Measurements from ENCODE around the gene ID3. TPM values are rescaled to one million over a fixed set of nuclear protein-coding genes. Genes with fewer than 3 reads are reported as not detected.

The ID3 gene
- total RNA-seq, 2 donors from 2014 or later: 32.3 to 37.2 TPM

- Mint-ChIP-seq H3K36me3 (ENCODE audit: insufficient read depth in 2 of 2) (peaks cover 0 to 3% of the 10 kb centered on the region in 2 donors), H3K27me3 (ENCODE audit: low read depth) (peaks cover 24% of the 10 kb centered on the region), H3K4me1 (ENCODE audit: low read depth) (peaks cover 22% of the 10 kb centered on the region), H3K9me3 (no peaks in the 10 kb centered on the region), H3K27ac (peak overlapping the region; percentile 57), H3K4me3 (peak overlapping the region; percentile 85 to 87)
- no peak for DNase-seq
- ATAC-seq (replicated peaks in 1 of 2): peak in 1 of 2 donors; percentile 73
These were observed 8.8 kb upstream of the ID3 start for GRCh38 chr1:23567996-23568607.

- peaks cover 24% of the 10 kb centered on the region for H3K27me3 Mint-ChIP-seq (ENCODE audit: low read depth)
- peak in 1 of 2 donors; percentile 23 for ATAC-seq (replicated peaks in 1 of 2)
- no peak overlapping the region for H3K27ac Mint-ChIP-seq
- H3K4me3 Mint-ChIP-seq: peak overlapping the region in 1 of 2 donors; percentile 63
- H3K9me3 Mint-ChIP-seq: no peaks in the 10 kb centered on the region
- H3K4me1 Mint-ChIP-seq (ENCODE audit: low read depth): peaks cover 26% of the 10 kb centered on the region
- no peak for DNase-seq
- H3K36me3 Mint-ChIP-seq (ENCODE audit: insufficient read depth in 2 of 2): peaks cover 0 to 3% of the 10 kb centered on the region in 2 donors
These were observed 8.3 kb upstream of the ID3 start for GRCh38 chr1:23567629-23567995.

- H3K9me3 Mint-ChIP-seq: no peaks in the 10 kb centered on the region
- ATAC-seq (replicated peaks in 1 of 2) (no peak), DNase-seq (no peak)
- H3K4me1 Mint-ChIP-seq (ENCODE audit: low read depth): peaks cover 33% of the 10 kb centered on the region
- peak overlapping the region in 1 of 2 donors; percentile 50 for H3K4me3 Mint-ChIP-seq
- H3K27me3 Mint-ChIP-seq (ENCODE audit: low read depth): peaks cover 34% of the 10 kb centered on the region
- H3K36me3 Mint-ChIP-seq (ENCODE audit: insufficient read depth in 2 of 2): peaks cover 0 to 3% of the 10 kb centered on the region in 2 donors
- no peak overlapping the region for H3K27ac Mint-ChIP-seq
These were observed 7.0 kb upstream of the ID3 start for GRCh38 chr1:23566304-23566703.

GRCh38 chr1:23565776-23566175, 6.5 kb upstream of the ID3 start:
- no peaks in the 10 kb centered on the region for H3K9me3 Mint-ChIP-seq
- ATAC-seq (replicated peaks in 1 of 2): no peak
- no peak overlapping the region for H3K4me3 Mint-ChIP-seq
- DNase-seq: no peak
- H3K36me3 Mint-ChIP-seq (ENCODE audit: insufficient read depth in 2 of 2): peaks cover 0 to 3% of the 10 kb centered on the region in 2 donors
- H3K27ac Mint-ChIP-seq: no peak overlapping the region
- H3K4me1 Mint-ChIP-seq (ENCODE audit: low read depth): peaks cover 37% of the 10 kb centered on the region
- H3K27me3 Mint-ChIP-seq (ENCODE audit: low read depth): peaks cover 36% of the 10 kb centered on the region

GRCh38 chr1:23564529-23565122, 5.3 kb upstream of the ID3 start:
- H3K4me1 Mint-ChIP-seq (ENCODE audit: low read depth): peaks cover 49% of the 10 kb centered on the region
- DNase-seq: no peak
- H3K27ac Mint-ChIP-seq: no peak overlapping the region
- no peaks in the 10 kb centered on the region for H3K9me3 Mint-ChIP-seq
- no peak for ATAC-seq (replicated peaks in 1 of 2)
- H3K4me3 Mint-ChIP-seq: no peak overlapping the region
- peaks cover 43% of the 10 kb centered on the region for H3K27me3 Mint-ChIP-seq (ENCODE audit: low read depth)
- H3K36me3 Mint-ChIP-seq (ENCODE audit: insufficient read depth in 2 of 2): peaks cover 0 to 3% of the 10 kb centered on the region in 2 donors

- DNase-seq: no peak
- ATAC-seq (replicated peaks in 1 of 2): no peak
- H3K9me3 Mint-ChIP-seq: no peaks in the 10 kb centered on the region
- peaks cover 0 to 3% of the 10 kb centered on the region in 2 donors for H3K36me3 Mint-ChIP-seq (ENCODE audit: insufficient read depth in 2 of 2)
- no peak overlapping the region for H3K4me3 Mint-ChIP-seq
- peaks cover 37% of the 10 kb centered on the region for H3K27me3 Mint-ChIP-seq (ENCODE audit: low read depth)
- peaks cover 54% of the 10 kb centered on the region for H3K4me1 Mint-ChIP-seq (ENCODE audit: low read depth)
- H3K27ac Mint-ChIP-seq: no peak overlapping the region
These were observed 4.6 kb upstream of the ID3 start for GRCh38 chr1:23563755-23564374.

GRCh38 chr1:23563003-23563402, 3.7 kb upstream of the ID3 start:
- peaks cover 50% of the 10 kb centered on the region for H3K4me1 Mint-ChIP-seq (ENCODE audit: low read depth)
- peaks cover 0 to 3% of the 10 kb centered on the region in 2 donors for H3K36me3 Mint-ChIP-seq (ENCODE audit: insufficient read depth in 2 of 2)
- no peaks in the 10 kb centered on the region for H3K9me3 Mint-ChIP-seq
- ATAC-seq (replicated peaks in 1 of 2): no peak
- peak overlapping the region; percentile 4 to 34 for H3K4me3 Mint-ChIP-seq
- no peak for DNase-seq
- no peak overlapping the region for H3K27ac Mint-ChIP-seq
- peaks cover 29% of the 10 kb centered on the region for H3K27me3 Mint-ChIP-seq (ENCODE audit: low read depth)

- Mint-ChIP-seq H3K36me3 (ENCODE audit: insufficient read depth in 2 of 2) (peaks cover 0 to 3% of the 10 kb centered on the region in 2 donors), H3K4me1 (ENCODE audit: low read depth) (peaks cover 54% of the 10 kb centered on the region), H3K4me3 (peak overlapping the region; percentile 25 to 36), H3K9me3 (no peaks in the 10 kb centered on the region), H3K27ac (peak overlapping the region; percentile 24), H3K27me3 (ENCODE audit: low read depth) (peaks cover 24% of the 10 kb centered on the region)
- peak in 1 of 2 donors; percentile 38 for DNase-seq
- ATAC-seq (replicated peaks in 1 of 2): no peak
These were observed 3.0 kb upstream of the ID3 start for GRCh38 chr1:23562137-23562876.

GRCh38 chr1:23561813-23562100, 2.5 kb upstream of the ID3 start:
- H3K4me1 Mint-ChIP-seq (ENCODE audit: low read depth): peaks cover 54% of the 10 kb centered on the region

GRCh38 chr1:23561076-23561812, 1.9 kb upstream of the ID3 start:
- H3K27ac Mint-ChIP-seq: no peak overlapping the region
- DNase-seq (no peak), ATAC-seq (replicated peaks in 1 of 2) (no peak)
- H3K36me3 Mint-ChIP-seq (ENCODE audit: insufficient read depth in 2 of 2): peaks cover 0 to 3% of the 10 kb centered on the region in 2 donors
- H3K27me3 Mint-ChIP-seq (ENCODE audit: low read depth): peaks cover 19% of the 10 kb centered on the region
- H3K4me1 Mint-ChIP-seq (ENCODE audit: low read depth): peaks cover 60% of the 10 kb centered on the region
- no peaks in the 10 kb centered on the region for H3K9me3 Mint-ChIP-seq
- no peak overlapping the region for H3K4me3 Mint-ChIP-seq

More at GRCh38 chr1:23561813-23562100, 2.5 kb upstream of the ID3 start:
- DNase-seq: no peak
- no peaks in the 10 kb centered on the region for H3K9me3 Mint-ChIP-seq
- ATAC-seq (replicated peaks in 1 of 2): no peak
- no peak overlapping the region for H3K4me3 Mint-ChIP-seq
- peaks cover 0 to 3% of the 10 kb centered on the region in 2 donors for H3K36me3 Mint-ChIP-seq (ENCODE audit: insufficient read depth in 2 of 2)
- peaks cover 19% of the 10 kb centered on the region for H3K27me3 Mint-ChIP-seq (ENCODE audit: low read depth)
- no peak overlapping the region for H3K27ac Mint-ChIP-seq

GRCh38 chr1:23559985-23560741, 862 bp upstream of the ID3 start:
- peaks cover 19% of the 10 kb centered on the region for H3K27me3 Mint-ChIP-seq (ENCODE audit: low read depth)
- DNase-seq (no peak), ATAC-seq (replicated peaks in 1 of 2) (no peak)
- no peaks in the 10 kb centered on the region for H3K9me3 Mint-ChIP-seq
- peaks cover 70% of the 10 kb centered on the region for H3K4me1 Mint-ChIP-seq (ENCODE audit: low read depth)
- peaks cover 0 to 3% of the 10 kb centered on the region in 2 donors for H3K36me3 Mint-ChIP-seq (ENCODE audit: insufficient read depth in 2 of 2)
- H3K27ac Mint-ChIP-seq: peak overlapping the region; percentile 39
- peak overlapping the region; percentile 93 to 96 for H3K4me3 Mint-ChIP-seq

- H3K36me3 Mint-ChIP-seq (ENCODE audit: insufficient read depth in 2 of 2): peaks cover 0 to 3% of the 10 kb centered on the region in 2 donors
- H3K4me3 Mint-ChIP-seq: peak overlapping the region; percentile 93 to 96
- H3K4me1 Mint-ChIP-seq (ENCODE audit: low read depth): peaks cover 80% of the 10 kb centered on the region
- DNase-seq (no peak), ATAC-seq (replicated peaks in 1 of 2) (no peak)
- H3K27ac Mint-ChIP-seq: peak overlapping the region; percentile 70
- H3K9me3 Mint-ChIP-seq: no peaks in the 10 kb centered on the region
- H3K27me3 Mint-ChIP-seq (ENCODE audit: low read depth): peaks cover 19% of the 10 kb centered on the region
These were observed 497 bp downstream of the ID3 start for GRCh38 chr1:23558872-23559135.
